HEK293 (cell line): ENCODE results near the gene FNDC1.

Experiments
- CTCF ChIA-PET: fragments of 350-600 bp; formaldehyde crosslinking; extraction: SDS; loops from one replicate; lab custom pipeline; 2021; ENCODE audit warnings: antibody characterized with exemption; lab: Yijun Ruan, JAX
- POLR2A ChIA-PET: fragments of 300-600 bp; formaldehyde crosslinking; extraction: SDS; loops from one replicate; lab custom pipeline; 2020; ENCODE audit warnings: antibody characterized with exemption, inconsistent platforms; lab: Yijun Ruan, JAX
- H3K27ac ChIP-seq: fragments of 200-500 bp; sonication (Bioruptor generic); 2 replicates; pipeline ENCODE4 v1.5.1; 2014; ENCODE audit warnings: low read depth, low read length, control low read depth, inconsistent platforms; ENCODE audit errors: extremely low read depth
- H3K36me3 ChIP-seq, 2 experiments: fragments of 200-500 bp in 1 of 2; sonication (Bioruptor generic) in 1 of 2; 1 replicate in 1 of 2; 2 replicates in 1 of 2; pipeline ENCODE4 v1.5.1; 2014 to 2017; ENCODE audit warnings: inconsistent platforms in 2 of 2, low read length in 2 of 2; ENCODE audit not compliant: control insufficient read depth in 2 of 2, insufficient read depth in 1 of 2
- H3K4me1 ChIP-seq: fragments of 200-500 bp; sonication (Bioruptor generic); 2 replicates; pipeline ENCODE4 v1.5.1; 2014; ENCODE audit warnings: mild to moderate bottlenecking, low read length, inconsistent platforms; ENCODE audit not compliant: control insufficient read depth, insufficient read depth
- H3K4me3 ChIP-seq: 2 replicates; pipeline ENCODE4 v1.5.1; 2011; ENCODE audit warnings: low read depth, mild to moderate bottlenecking, control low read depth, low read length, moderate library complexity
- H3K9me3 ChIP-seq: fragments of 200-500 bp; sonication (Bioruptor generic); 2 replicates; pipeline ENCODE4 v1.5.1; 2014; ENCODE audit warnings: low read depth, low read length, inconsistent platforms; ENCODE audit not compliant: control insufficient read depth, insufficient read depth
- BCL11A ChIP-seq: fragments of 450-650 bp; formaldehyde crosslinking; IDR thresholded peaks from 2 replicates; pipeline ENCODE4 v1.5.1; 2016; ENCODE audit warnings: low read depth, missing biosample characterization, missing genetic modification characterization
- HOXD13 ChIP-seq: sonication (generic); formaldehyde crosslinking; IDR thresholded peaks from 2 replicates; pipeline ENCODE4 v1.8.0; 2022; ENCODE audit warnings: missing genetic modification reagents, borderline replicate concordance
- KLF17 ChIP-seq: fragments of 450-650 bp; formaldehyde crosslinking; IDR thresholded peaks from 2 replicates; pipeline ENCODE4 v1.5.1; 2016; ENCODE audit warnings: missing biosample characterization, missing genetic modification characterization
- KLF8 ChIP-seq: fragments of 450-650 bp; formaldehyde crosslinking; IDR thresholded peaks from 2 replicates; pipeline ENCODE4 v1.5.1; 2016; ENCODE audit warnings: missing biosample characterization, missing genetic modification characterization
- TRIM28 ChIP-seq: IDR thresholded peaks from 2 replicates; pipeline ENCODE4 v1.6.1; 2011; ENCODE audit warnings: low read length, control low read depth, borderline replicate concordance
- ZBTB10 ChIP-seq: fragments of 450-650 bp; formaldehyde crosslinking; IDR thresholded peaks from 2 replicates; pipeline ENCODE4 v1.5.1; 2016; ENCODE audit warnings: missing biosample characterization, missing genetic modification characterization
- ZFP3 ChIP-seq: fragments of 450-650 bp; formaldehyde crosslinking; IDR thresholded peaks from 2 replicates; pipeline ENCODE4 v1.5.1; 2016; ENCODE audit warnings: low read depth, missing biosample characterization, missing genetic modification characterization
- ZNF155 ChIP-seq: fragments of 450-650 bp; formaldehyde crosslinking; IDR thresholded peaks from 2 replicates; pipeline ENCODE4 v1.5.1; 2016; ENCODE audit warnings: missing biosample characterization, missing genetic modification characterization
- ZNF16 ChIP-seq: fragments of 450-650 bp; formaldehyde crosslinking; IDR thresholded peaks from 2 replicates; pipeline ENCODE4 v1.5.1; 2016; ENCODE audit warnings: low read depth, missing biosample characterization, missing genetic modification characterization
- ZNF26 ChIP-seq: fragments of 450-650 bp; formaldehyde crosslinking; IDR thresholded peaks from 2 replicates; pipeline ENCODE4 v1.5.1; 2016; ENCODE audit warnings: missing biosample characterization, missing genetic modification characterization
- ZNF280D ChIP-seq: fragments of 450-650 bp; formaldehyde crosslinking; IDR thresholded peaks from 2 replicates; pipeline ENCODE4 v1.5.1; 2016; ENCODE audit warnings: missing biosample characterization, missing genetic modification characterization
- ZNF292 ChIP-seq: fragments of 450-650 bp; formaldehyde crosslinking; IDR thresholded peaks from 2 replicates; pipeline ENCODE4 v1.5.1; 2016; ENCODE audit warnings: low read depth, missing biosample characterization, missing genetic modification characterization, borderline replicate concordance
- ZNF350 ChIP-seq: fragments of 450-650 bp; formaldehyde crosslinking; IDR thresholded peaks from 2 replicates; pipeline ENCODE4 v1.5.0; 2017; ENCODE audit warnings: missing biosample characterization, mild to moderate bottlenecking, missing genetic modification characterization
- ZNF354C ChIP-seq: fragments of 450-650 bp; formaldehyde crosslinking; IDR thresholded peaks from 2 replicates; pipeline ENCODE4 v1.5.1; 2016; ENCODE audit warnings: missing biosample characterization, missing genetic modification characterization, low read depth, borderline replicate concordance
- ZNF416 ChIP-seq: fragments of 450-650 bp; formaldehyde crosslinking; IDR thresholded peaks from 2 replicates; pipeline ENCODE4 v1.5.1; 2016; ENCODE audit warnings: missing biosample characterization, missing genetic modification characterization
- ZNF610 ChIP-seq: fragments of 450-650 bp; formaldehyde crosslinking; IDR thresholded peaks from 2 replicates; pipeline ENCODE4 v1.5.1; 2016; ENCODE audit warnings: missing biosample characterization, missing genetic modification characterization, borderline replicate concordance
- ZNF623 ChIP-seq: fragments of 450-650 bp; formaldehyde crosslinking; IDR thresholded peaks from 2 replicates; pipeline ENCODE4 v1.5.1; 2016; ENCODE audit warnings: missing biosample characterization, missing genetic modification characterization
- ZNF645 ChIP-seq: fragments of 450-650 bp; formaldehyde crosslinking; IDR thresholded peaks from 2 replicates; pipeline ENCODE4; 2016; ENCODE audit warnings: missing biosample characterization, missing genetic modification characterization

The FNDC1 gene

GRCh38 chr6:159221486-159222170 is 52.4 kb downstream of the FNDC1 start:
- TF ChIP-seq HOXD13 (CRISPR knock-in tag) (no peak), ZNF416 (tag by site-specific recombination) (no peak), ZNF350 (tag by site-specific recombination) (no peak)
- no peak overlapping the region for H3K27ac ChIP-seq
- CTCF ChIA-PET: interaction anchor here (0.6 kb wide), 1 partner anchor 271 kb away, joined by 3 read pairs; no protein-coding TSS in a partner anchor
- H3K4me1 ChIP-seq: no peaks in the 10 kb centered on the region
- no peaks in the 10 kb centered on the region for H3K9me3 ChIP-seq
- H3K4me3 ChIP-seq: no peak overlapping the region
- POLR2A ChIA-PET: no interaction called here
- no peaks in the 10 kb centered on the region for H3K36me3 ChIP-seq

GRCh38 chr6:159224452-159224851 is 55.3 kb downstream of the FNDC1 start:
- Histone ChIP-seq H3K4me3 (no peak overlapping the region), H3K4me1 (no peaks in the 10 kb centered on the region), H3K9me3 (no peaks in the 10 kb centered on the region), H3K36me3 (no peaks in the 10 kb centered on the region), H3K27ac (no peak overlapping the region)
- TF ChIP-seq ZNF16 (tag by site-specific recombination): no peak
- no peak for TF ChIP-seq ZNF26
- TF ChIP-seq ZNF280D (tag by site-specific recombination): no peak
- TF ChIP-seq ZFP3 (tag by site-specific recombination): no peak
- no peak for TF ChIP-seq BCL11A
- no peak for TF ChIP-seq KLF17
- no peak for TF ChIP-seq ZNF292 (tag by site-specific recombination)
- no peak for TF ChIP-seq ZNF610 (tag by site-specific recombination)
- no peak for TF ChIP-seq TRIM28
- TF ChIP-seq ZNF623 (tag by site-specific recombination): no peak
- TF ChIP-seq KLF8: no peak
- TF ChIP-seq ZBTB10: no peak
- TF ChIP-seq HOXD13 (CRISPR knock-in tag): no peak
- no peak for TF ChIP-seq ZNF645
- no peak for TF ChIP-seq ZNF354C (tag by site-specific recombination)
- no peak for TF ChIP-seq ZNF155
- ChIA-PET POLR2A (no interaction called here), CTCF (interaction anchor here (0.8 to 1.3 kb wide), 2 partner anchors 28 to 431 kb away, joined by 5 to 10 read pairs; no protein-coding TSS in a partner anchor)
